K562 (cell line): ENCODE data around the gene MRPL40. TPM values are rescaled to one million over a fixed set of nuclear protein-coding genes. Genes with fewer than 3 reads are reported as not detected.

Source experiments
- CBX5 ChIP-seq: IDR thresholded peaks from 2 replicates; pipeline ENCODE4 v1.6.1; 2014; ENCODE audit warnings: low read depth, borderline replicate concordance
- FOXJ3 ChIP-seq: sonication (generic); formaldehyde crosslinking; IDR thresholded peaks from 2 replicates; pipeline ENCODE4 v1.4.0; 2020; ENCODE audit warnings: mild to moderate bottlenecking, missing genetic modification reagents
- HDAC2 ChIP-seq: fragments of 450-650 bp; IDR thresholded peaks from 2 replicates; pipeline ENCODE4 v1.6.1; 2016; ENCODE audit warnings: mild to moderate bottlenecking
- JUND ChIP-seq, 2 experiments: IDR thresholded peaks; 2 replicates in 1 of 2; 3 replicates in 1 of 2; pipeline ENCODE4 v1.6.1; 2011; ENCODE audit warnings: borderline replicate concordance in 2 of 2, low read depth in 2 of 2, low read length in 2 of 2, improper control_type of control experiment in 1 of 2, missing biosample characterization in 1 of 2, missing genetic modification characterization in 1 of 2, missing genetic modification reagents in 1 of 2
- KLF16 ChIP-seq: IDR thresholded peaks from 2 replicates; pipeline ENCODE4 v1.6.1; 2016; ENCODE audit warnings: antibody characterized with exemption
- MGA ChIP-seq: fragments of 450-650 bp; IDR thresholded peaks from 2 replicates; pipeline ENCODE4 v1.6.1; 2016; ENCODE audit warnings: mild to moderate bottlenecking, moderate library complexity
- MTF1 ChIP-seq: fragments of 250-450 bp; sonication (Bioruptor Pico); IDR thresholded peaks from 2 replicates; pipeline ENCODE4 v1.9.0; 2021; ENCODE audit warnings: moderate library complexity, mild to moderate bottlenecking, inconsistent platforms, borderline replicate concordance
- MXI1 ChIP-seq: IDR thresholded peaks from 2 replicates; pipeline ENCODE4 v1.6.1; 2011; ENCODE audit warnings: low read depth, mild to moderate bottlenecking, improper control_type of control experiment, low read length
- PATZ1 ChIP-seq: fragments of 250-450 bp; sonication (Bioruptor Pico); IDR thresholded peaks from 2 replicates; pipeline ENCODE4 v1.5.0; 2020; ENCODE audit warnings: mild to moderate bottlenecking, borderline replicate concordance
- RFX5 ChIP-seq: IDR thresholded peaks from 2 replicates; pipeline ENCODE4 v1.6.1; 2011; ENCODE audit warnings: low read depth, mild to moderate bottlenecking, improper control_type of control experiment, low read length
- SP2 ChIP-seq: IDR thresholded peaks from 2 replicates; pipeline ENCODE4 v1.6.1; 2011; ENCODE audit warnings: mild to moderate bottlenecking, low read depth, low read length, moderate library complexity; ENCODE audit not compliant: poor library complexity, severe bottlenecking; ENCODE audit errors: extremely low read depth
- TAF1 ChIP-seq: IDR thresholded peaks from 2 replicates; pipeline ENCODE4 v1.6.1; 2011; ENCODE audit warnings: mild to moderate bottlenecking, low read length, moderate library complexity; ENCODE audit not compliant: insufficient read depth, control insufficient read depth, severe bottlenecking; ENCODE audit errors: extremely low read depth
- TRIM28 ChIP-seq: fragments of 450-650 bp; IDR thresholded peaks from 2 replicates; pipeline ENCODE4 v1.6.1; 2017
- ZC3H11A ChIP-seq: IDR thresholded peaks from 2 replicates; pipeline ENCODE4 v1.6.1; 2012; ENCODE audit warnings: low read depth, low read length, improper control_type of control experiment
- ZKSCAN3 ChIP-seq: fragments of 250-450 bp; sonication (Bioruptor Pico); IDR thresholded peaks from 2 replicates; pipeline ENCODE4 v1.4.0; 2020
- ZNF586 ChIP-seq: fragments of 450-650 bp; formaldehyde crosslinking; conservative IDR thresholded peaks from 2 replicates; pipeline ENCODE4 v1.4.0; 2020; ENCODE audit warnings: mild to moderate bottlenecking, moderate library complexity
- polyA plus RNA-seq, 8 experiments: library from polyadenylated mRNA; depleted of rRNA in 4 of 8; stranded (reverse) in 5 of 8; unstranded in 3 of 8; fragments of >200 nt; fragmentation: Nextera tagmentation in 2 of 8; fragmentation: Illumina TruSeq in 1 of 8; extraction: Ambion mirVana in 2 of 8; extraction: Trizol in 1 of 8; gene quantifications; 2 replicates each; pipeline versions ENCODE4 v1.2.1 to v1.2.3, GENCODE V29; 2011 to 2014; ENCODE audit warnings: inconsistent platforms in 1 of 8, missing spikeins in 1 of 8
- total RNA-seq, 7 experiments: library from RNA; depleted of rRNA in 6 of 7; stranded (reverse); fragments of >200 nt in 6 of 7; fragmentation: Illumina TruSeq in 2 of 7; extraction: Trizol in 2 of 7; gene quantifications; 2 replicates each; pipeline versions ENCODE4 v1.2.1 to v1.2.3, GENCODE V29; 2011 to 2021; ENCODE audit warnings: low replicate concordance in 1 of 7

MRPL40 gene
- total and polyA plus RNA-seq, 9 of the 15 experiments (the other 6 are each of a cell fraction or from before 2014, with no cell fraction given) = 132 to 652 (median 208) TPM

GRCh38 chr22:19478901-19479354 lies 46.6 kb downstream of the MRPL40 start, which contains the start of gene UFD1 (continued):
- TF ChIP-seq MGA (no peak), KLF16 (peak; percentile 56; the same call in 1 of the 2 replicates), MTF1 (CRISPR knock-in tag) (0 out of 2 replicates have a peak, but pooled peaks have one; percentile 65), ZKSCAN3 (CRISPR knock-in tag) (no peak), RFX5 (no peak), ZC3H11A (peak; percentile 24; the same call in 1 of the 2 replicates), ZNF586 (CRISPR knock-in tag) (no peak), JUND (IDR thresholded peaks at IDR 0.05; ENCODE audit: borderline replicate concordance, low read depth, low read length) (peak; percentile 100), JUND (tag; IDR thresholded peaks at IDR 0.05; ENCODE audit: borderline replicate concordance, low read depth, low read length) (no peak), PATZ1 (CRISPR knock-in tag) (no peak), MXI1 (peak; percentile 71; the same call in 1 of the 2 replicates), TRIM28 (no peak), FOXJ3 (CRISPR knock-in tag) (no peak), SP2 (no peak), HDAC2 (no peak), CBX5 (no peak), TAF1 (no peak)
